ENCODE data around the gene TMEM253. TPM values are rescaled to one million over a fixed set of nuclear protein-coding genes. Genes with fewer than 3 reads are reported as not detected.

The TMEM253 gene
- total and polyA plus RNA-seq, 9 of the 15 experiments (the other 6 are each of a cell fraction or from before 2014, with no cell fraction given), result 0.11 to 0.61 (median 0.26) TPM; not detected in 3

GRCh38 chr14:21107283-21107800 is 6.5 kb downstream of the TMEM253 start (continued):
- TF ChIP-seq TOE1 (IDR thresholded peaks at IDR 0.05; ENCODE audit: borderline replicate concordance) (no peak), TOE1 (CRISPR knock-in tag; IDR thresholded peaks at IDR 0.05; ENCODE audit: borderline replicate concordance, low read depth) (no peak), RCOR1 (IDR thresholded peaks at IDR 0.05; ENCODE audit: borderline replicate concordance in 1 of 2, low read depth in 2 of 2, low read length in 2 of 2) (0 out of 4 replicates have a peak, but pooled peaks of 1 of the 2 experiments have one; percentile 33), MLLT1 (IDR thresholded peaks at IDR 0.05) (no peak), GATAD2B (IDR thresholded peaks at IDR 0.05; ENCODE audit: borderline replicate concordance) (0 out of 2 replicates have a peak, but pooled peaks have one; percentile 61), NCOA2 (IDR thresholded peaks at IDR 0.05; ENCODE audit: partially characterized antibody in 2 of 2) (no peak), SNIP1 (IDR thresholded peaks at IDR 0.05; ENCODE audit: low read depth) (no peak), NUFIP1 (IDR thresholded peaks at IDR 0.05; ENCODE audit: partially characterized antibody) (no peak), RHOXF2B (CRISPR knock-in tag; conservative IDR thresholded peaks at IDR 0.05) (no peak), RFX1 (IDR thresholded peaks at IDR 0.05) (0 out of 2 replicates have a peak, but pooled peaks have one; percentile 22)

- no TSS peak for BruUV-seq (replicated peaks)
- H3K79me2 ChIP-seq (ENCODE audit: control insufficient read depth, insufficient read depth, low read length), result no peaks in the 10 kb centered on the region
- H3K36me3 ChIP-seq (ENCODE audit: control insufficient read depth, insufficient read depth, low read length), result no peaks in the 10 kb centered on the region
- peaks cover 25 to 49% of the 10 kb centered on the region in 2 experiments for H3K4me1 ChIP-seq (replicated peaks in 1 of 2; ENCODE audit: control insufficient read depth in 2 of 2, insufficient read depth in 2 of 2, low read length in 2 of 2)
- ChIA-PET CTCF (ENCODE audit: low intra/inter-chr PET ratio) (interaction anchor here (0.7 kb wide), 1 partner anchor 11 kb away, joined by 3 read pairs; no protein-coding TSS in a partner anchor), POLR2A (interaction anchor here (0.6 to 0.7 kb wide), 2 partner anchors 138 to 303 kb away, joined by 3 read pairs; no protein-coding TSS in a partner anchor)
- no peaks in the 10 kb centered on the region for H4K20me1 ChIP-seq (replicated peaks; ENCODE audit: control insufficient read depth, insufficient read depth, low read length)
- WGBS (ENCODE audit: insufficient coverage, low coverage, missing lambda C conversion rate), result 88% methylated on average over 3 of the region's 4 CpGs
- in situ Hi-C loops (cut with MboI) (no loop called here), intact Hi-C loops (cut with micrococcal nuclease) (no loop called here)
- no peaks in the 10 kb centered on the region for H3K27me3 ChIP-seq (ENCODE audit: control insufficient read depth in 2 of 2, insufficient read depth in 2 of 2, low read length in 2 of 2)
- TF ChIP-seq TEAD4 (IDR thresholded peaks at IDR 0.05; ENCODE audit: low read length) (no peak), TEAD4 (CRISPR knock-in tag; IDR thresholded peaks at IDR 0.05; ENCODE audit: borderline replicate concordance) (no peak), HES1 (IDR thresholded peaks at IDR 0.05; ENCODE audit: low read depth) (no peak), HCFC1 (IDR thresholded peaks at IDR 0.05; ENCODE audit: low read depth, low read length) (no peak), PPARD (CRISPR knock-in tag; IDR thresholded peaks at IDR 0.05) (no peak), XRCC5 (IDR thresholded peaks at IDR 0.05; ENCODE audit: low read depth, low read length) (no peak), DIDO1 (tag; IDR thresholded peaks at IDR 0.05; ENCODE audit: low read depth) (no peak)
- no peak overlapping the region for H3K4me2 ChIP-seq (ENCODE audit: insufficient read depth, low read length)
- FAIRE-seq (no peak), ATAC-seq (no peak), DNase-seq (ENCODE audit: extremely low read depth in 1 of 4, low spot score in 3 of 4) (no peak)
- no peak overlapping the region for H3K9ac ChIP-seq (ENCODE audit: insufficient read depth in 1 of 2, low read depth in 2 of 2, low read length in 2 of 2)
- H3K9me3 ChIP-seq (replicated peaks; ENCODE audit: control insufficient read depth, insufficient read depth, low read depth, low read length), result no peaks in the 10 kb centered on the region
- H2AFZ ChIP-seq (ENCODE audit: low read depth, low read length), result 0 out of 2 replicates have a peak overlapping the region, but pooled peaks have one; percentile 48
- H3K27ac ChIP-seq (ENCODE audit: extremely low read depth, low read depth, low read length), result no peak overlapping the region
- H3K9me1 ChIP-seq (ENCODE audit: control insufficient read depth, insufficient read depth, low read length), result no peaks in the 10 kb centered on the region
- H3K4me3 ChIP-seq, result no peak overlapping the region
Observed at GRCh38 chr14:21108791-21109190, 7.9 kb downstream of the TMEM253 start.

Data from K562 (cell line).